Measurements from ENCODE around the gene ATP5F1B. TPM values are rescaled to one million over a fixed set of nuclear protein-coding genes. Genes with fewer than 3 reads are reported as not detected.

Gene ATP5F1B
- total RNA-seq, 1 experiment from 2014 or later, result 1,064 TPM

DNA sequence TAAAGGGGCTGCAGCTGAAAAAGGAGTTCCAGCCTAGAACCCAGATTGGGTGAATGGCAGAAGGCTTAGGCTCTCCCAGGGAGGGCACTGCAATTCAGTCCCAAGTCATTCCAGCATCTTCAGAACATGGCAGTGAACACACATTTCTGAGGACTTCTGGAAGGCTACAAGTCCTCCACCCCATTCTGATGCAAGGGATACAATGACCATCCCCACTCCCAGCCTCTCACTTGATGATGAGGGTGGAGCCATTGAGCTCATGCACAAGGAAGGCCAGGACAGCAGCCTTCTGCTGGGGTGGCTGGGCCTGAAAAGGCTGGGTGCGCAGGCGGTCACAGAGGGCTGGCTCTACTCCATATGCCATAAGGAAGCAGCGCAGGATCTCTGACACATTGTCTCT lies 41.4 kb downstream of the ATP5F1B start (continued):
- no peak for TF ChIP-seq FOXJ3 (CRISPR knock-in tag; IDR thresholded peaks at IDR 0.05; ENCODE audit: borderline replicate concordance)

DNA sequence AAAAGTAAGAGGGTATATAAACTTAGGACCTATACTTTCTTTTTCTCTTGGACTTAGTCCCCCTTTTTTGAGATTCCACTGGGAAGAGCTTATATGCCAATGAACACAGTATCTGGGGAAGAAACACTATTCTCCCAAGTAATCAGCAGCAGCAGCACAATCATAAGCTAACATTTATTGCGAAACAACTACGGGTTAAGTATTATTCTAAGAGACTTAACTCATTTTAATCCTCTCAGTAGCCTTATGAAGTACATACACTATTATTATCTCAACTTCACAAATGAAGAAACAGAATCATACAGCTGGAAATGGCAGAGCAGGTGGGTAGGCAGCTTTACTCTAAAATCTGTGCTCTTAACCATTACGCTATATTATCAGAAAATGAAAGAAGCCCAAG lies 43.5 kb downstream of the ATP5F1B start:
- Mint-ChIP-seq H3K27me3 (ENCODE audit: low read depth) (no peaks in the 10 kb centered on the region; the same call in 1 of the 2 replicates), H3K4me3 (no peak overlapping the region), H3K36me3 (peaks cover 81% of the 10 kb centered on the region), H3K9me3 (no peaks in the 10 kb centered on the region), H3K4me1 (peaks cover under 1% of the 10 kb centered on the region), H3K27ac (no peak overlapping the region)
- CTCF ChIA-PET, result interaction anchor here (0.7 to 2.8 kb wide), 5 partner anchors 11 to 255 kb away, joined by 3 to 42 read pairs (median 4); partner anchors contain the start of gene NACA
- ATAC-seq, result no peak
- TF ChIP-seq, protein P1, sequence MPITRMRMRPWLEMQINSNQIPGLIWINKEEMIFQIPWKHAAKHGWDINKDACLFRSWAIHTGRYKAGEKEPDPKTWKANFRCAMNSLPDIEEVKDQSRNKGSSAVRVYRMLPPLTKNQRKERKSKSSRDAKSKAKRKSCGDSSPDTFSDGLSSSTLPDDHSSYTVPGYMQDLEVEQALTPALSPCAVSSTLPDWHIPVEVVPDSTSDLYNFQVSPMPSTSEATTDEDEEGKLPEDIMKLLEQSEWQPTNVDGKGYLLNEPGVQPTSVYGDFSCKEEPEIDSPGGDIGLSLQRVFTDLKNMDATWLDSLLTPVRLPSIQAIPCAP (CRISPR knock-in tag; IDR thresholded peaks at IDR 0.05), result no peak
- TF ChIP-seq ZNF232 (CRISPR knock-in tag; IDR thresholded peaks at IDR 0.05), result no peak
- DNase-seq (ENCODE audit: low spot score), result no peak
- POLR2A ChIA-PET, result interaction anchor here (1.0 kb wide), 2 partner anchors 27 to 33 kb away, joined by 3 read pairs; no protein-coding TSS in a partner anchor

DNA sequence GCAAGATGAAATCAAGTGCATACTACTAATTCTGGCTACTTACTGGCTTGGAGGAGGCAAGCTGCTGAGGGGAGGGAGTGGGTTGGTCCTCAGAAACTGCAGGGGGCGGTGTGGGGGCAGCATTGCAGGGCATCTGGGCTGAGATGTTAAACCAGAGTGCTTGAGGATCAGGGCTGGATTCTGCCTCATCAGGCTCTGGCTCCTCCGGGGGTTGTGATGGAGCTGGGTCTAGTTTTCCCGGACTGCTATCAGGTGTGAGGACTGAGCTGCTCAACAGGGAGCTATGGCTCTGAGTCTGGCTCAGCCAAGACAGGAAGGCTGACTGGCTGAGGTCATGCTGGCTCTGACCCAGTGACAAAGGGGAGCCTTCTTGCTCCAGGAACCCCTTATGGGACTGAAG lies 44.3 kb downstream of the ATP5F1B start:
- Mint-ChIP-seq H3K36me3 (peaks cover 82% of the 10 kb centered on the region), H3K27me3 (ENCODE audit: low read depth) (no peaks in the 10 kb centered on the region; the same call in 1 of the 2 replicates), H3K4me3 (no peak overlapping the region), H3K9me3 (no peaks in the 10 kb centered on the region), H3K27ac (no peak overlapping the region), H3K4me1 (peaks cover 5% of the 10 kb centered on the region)
- DNase-seq (ENCODE audit: low spot score) (peak; percentile 53), ATAC-seq (peak; percentile 58)
- CTCF ChIA-PET, result interaction anchor here (0.7 to 2.8 kb wide), 7 partner anchors 10 to 255 kb away, joined by 3 to 42 read pairs (median 4); partner anchors contain the start of gene NACA
- POLR2A ChIA-PET, result interaction anchor here (1.0 kb wide), 1 partner anchor 28 kb away, joined by 3 read pairs; no protein-coding TSS in a partner anchor
- no peak for TF ChIP-seq RORB (CRISPR knock-in tag; IDR thresholded peaks at IDR 0.05)
- TF ChIP-seq, protein P2, sequence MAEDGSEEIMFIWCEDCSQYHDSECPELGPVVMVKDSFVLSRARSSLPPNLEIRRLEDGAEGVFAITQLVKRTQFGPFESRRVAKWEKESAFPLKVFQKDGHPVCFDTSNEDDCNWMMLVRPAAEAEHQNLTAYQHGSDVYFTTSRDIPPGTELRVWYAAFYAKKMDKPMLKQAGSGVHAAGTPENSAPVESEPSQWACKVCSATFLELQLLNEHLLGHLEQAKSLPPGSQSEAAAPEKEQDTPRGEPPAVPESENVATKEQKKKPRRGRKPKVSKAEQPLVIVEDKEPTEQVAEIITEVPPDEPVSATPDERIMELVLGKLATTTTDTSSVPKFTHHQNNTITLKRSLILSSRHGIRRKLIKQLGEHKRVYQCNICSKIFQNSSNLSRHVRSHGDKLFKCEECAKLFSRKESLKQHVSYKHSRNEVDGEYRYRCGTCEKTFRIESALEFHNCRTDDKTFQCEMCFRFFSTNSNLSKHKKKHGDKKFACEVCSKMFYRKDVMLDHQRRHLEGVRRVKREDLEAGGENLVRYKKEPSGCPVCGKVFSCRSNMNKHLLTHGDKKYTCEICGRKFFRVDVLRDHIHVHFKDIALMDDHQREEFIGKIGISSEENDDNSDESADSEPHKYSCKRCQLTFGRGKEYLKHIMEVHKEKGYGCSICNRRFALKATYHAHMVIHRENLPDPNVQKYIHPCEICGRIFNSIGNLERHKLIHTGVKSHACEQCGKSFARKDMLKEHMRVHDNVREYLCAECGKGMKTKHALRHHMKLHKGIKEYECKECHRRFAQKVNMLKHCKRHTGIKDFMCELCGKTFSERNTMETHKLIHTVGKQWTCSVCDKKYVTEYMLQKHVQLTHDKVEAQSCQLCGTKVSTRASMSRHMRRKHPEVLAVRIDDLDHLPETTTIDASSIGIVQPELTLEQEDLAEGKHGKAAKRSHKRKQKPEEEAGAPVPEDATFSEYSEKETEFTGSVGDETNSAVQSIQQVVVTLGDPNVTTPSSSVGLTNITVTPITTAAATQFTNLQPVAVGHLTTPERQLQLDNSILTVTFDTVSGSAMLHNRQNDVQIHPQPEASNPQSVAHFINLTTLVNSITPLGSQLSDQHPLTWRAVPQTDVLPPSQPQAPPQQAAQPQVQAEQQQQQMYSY (CRISPR knock-in tag; IDR thresholded peaks at IDR 0.05), result no peak
- no peak for TF ChIP-seq OVOL2 (CRISPR knock-in tag; IDR thresholded peaks at IDR 0.05; ENCODE audit: borderline replicate concordance)
- TF ChIP-seq FOXK1 (CRISPR knock-in tag; IDR thresholded peaks at IDR 0.05), result no peak
- TF ChIP-seq MYBL2 (CRISPR knock-in tag; IDR thresholded peaks at IDR 0.05), result no peak
- TF ChIP-seq FOXP1 (CRISPR knock-in tag; IDR thresholded peaks at IDR 0.05; ENCODE audit: borderline replicate concordance), result no peak
- no peak for TF ChIP-seq EMX1 (CRISPR knock-in tag; IDR thresholded peaks at IDR 0.05)
- no peak for TF ChIP-seq ETV6 (CRISPR knock-in tag; IDR thresholded peaks at IDR 0.05)
- TF ChIP-seq, protein P3, sequence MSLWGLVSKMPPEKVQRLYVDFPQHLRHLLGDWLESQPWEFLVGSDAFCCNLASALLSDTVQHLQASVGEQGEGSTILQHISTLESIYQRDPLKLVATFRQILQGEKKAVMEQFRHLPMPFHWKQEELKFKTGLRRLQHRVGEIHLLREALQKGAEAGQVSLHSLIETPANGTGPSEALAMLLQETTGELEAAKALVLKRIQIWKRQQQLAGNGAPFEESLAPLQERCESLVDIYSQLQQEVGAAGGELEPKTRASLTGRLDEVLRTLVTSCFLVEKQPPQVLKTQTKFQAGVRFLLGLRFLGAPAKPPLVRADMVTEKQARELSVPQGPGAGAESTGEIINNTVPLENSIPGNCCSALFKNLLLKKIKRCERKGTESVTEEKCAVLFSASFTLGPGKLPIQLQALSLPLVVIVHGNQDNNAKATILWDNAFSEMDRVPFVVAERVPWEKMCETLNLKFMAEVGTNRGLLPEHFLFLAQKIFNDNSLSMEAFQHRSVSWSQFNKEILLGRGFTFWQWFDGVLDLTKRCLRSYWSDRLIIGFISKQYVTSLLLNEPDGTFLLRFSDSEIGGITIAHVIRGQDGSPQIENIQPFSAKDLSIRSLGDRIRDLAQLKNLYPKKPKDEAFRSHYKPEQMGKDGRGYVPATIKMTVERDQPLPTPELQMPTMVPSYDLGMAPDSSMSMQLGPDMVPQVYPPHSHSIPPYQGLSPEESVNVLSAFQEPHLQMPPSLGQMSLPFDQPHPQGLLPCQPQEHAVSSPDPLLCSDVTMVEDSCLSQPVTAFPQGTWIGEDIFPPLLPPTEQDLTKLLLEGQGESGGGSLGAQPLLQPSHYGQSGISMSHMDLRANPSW (CRISPR knock-in tag; conservative IDR thresholded peaks at IDR 0.05; ENCODE audit: low read depth), result no peak
- TF ChIP-seq, protein P4, sequence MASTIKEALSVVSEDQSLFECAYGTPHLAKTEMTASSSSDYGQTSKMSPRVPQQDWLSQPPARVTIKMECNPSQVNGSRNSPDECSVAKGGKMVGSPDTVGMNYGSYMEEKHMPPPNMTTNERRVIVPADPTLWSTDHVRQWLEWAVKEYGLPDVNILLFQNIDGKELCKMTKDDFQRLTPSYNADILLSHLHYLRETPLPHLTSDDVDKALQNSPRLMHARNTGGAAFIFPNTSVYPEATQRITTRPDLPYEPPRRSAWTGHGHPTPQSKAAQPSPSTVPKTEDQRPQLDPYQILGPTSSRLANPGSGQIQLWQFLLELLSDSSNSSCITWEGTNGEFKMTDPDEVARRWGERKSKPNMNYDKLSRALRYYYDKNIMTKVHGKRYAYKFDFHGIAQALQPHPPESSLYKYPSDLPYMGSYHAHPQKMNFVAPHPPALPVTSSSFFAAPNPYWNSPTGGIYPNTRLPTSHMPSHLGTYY (CRISPR knock-in tag; IDR thresholded peaks at IDR 0.05), result no peak
- TF ChIP-seq TEAD1 (CRISPR knock-in tag; IDR thresholded peaks at IDR 0.05), result no peak
- no peak for TF ChIP-seq GTF2I (CRISPR knock-in tag; conservative IDR thresholded peaks at IDR 0.05)
- TF ChIP-seq, protein P5, sequence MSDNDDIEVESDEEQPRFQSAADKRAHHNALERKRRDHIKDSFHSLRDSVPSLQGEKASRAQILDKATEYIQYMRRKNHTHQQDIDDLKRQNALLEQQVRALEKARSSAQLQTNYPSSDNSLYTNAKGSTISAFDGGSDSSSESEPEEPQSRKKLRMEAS (CRISPR knock-in tag; IDR thresholded peaks at IDR 0.05), result no peak
- TF ChIP-seq ZNF317 (CRISPR knock-in tag; IDR thresholded peaks at IDR 0.05; ENCODE audit: borderline replicate concordance, low read depth), result no peak
- TF ChIP-seq, protein P6, sequence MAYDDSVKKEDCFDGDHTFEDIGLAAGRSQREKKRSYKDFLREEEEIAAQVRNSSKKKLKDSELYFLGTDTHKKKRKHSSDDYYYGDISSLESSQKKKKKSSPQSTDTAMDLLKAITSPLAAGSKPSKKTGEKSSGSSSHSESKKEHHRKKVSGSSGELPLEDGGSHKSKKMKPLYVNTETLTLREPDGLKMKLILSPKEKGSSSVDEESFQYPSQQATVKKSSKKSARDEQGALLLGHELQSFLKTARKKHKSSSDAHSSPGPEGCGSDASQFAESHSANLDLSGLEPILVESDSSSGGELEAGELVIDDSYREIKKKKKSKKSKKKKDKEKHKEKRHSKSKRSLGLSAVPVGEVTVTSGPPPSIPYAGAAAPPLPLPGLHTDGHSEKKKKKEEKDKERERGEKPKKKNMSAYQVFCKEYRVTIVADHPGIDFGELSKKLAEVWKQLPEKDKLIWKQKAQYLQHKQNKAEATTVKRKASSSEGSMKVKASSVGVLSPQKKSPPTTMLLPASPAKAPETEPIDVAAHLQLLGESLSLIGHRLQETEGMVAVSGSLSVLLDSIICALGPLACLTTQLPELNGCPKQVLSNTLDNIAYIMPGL (CRISPR knock-in tag; IDR thresholded peaks at IDR 0.05), result no peak
- TF ChIP-seq ZNF219 (CRISPR knock-in tag; IDR thresholded peaks at IDR 0.05; ENCODE audit: borderline replicate concordance), result no peak
- no peak for TF ChIP-seq TEAD4 (CRISPR knock-in tag; IDR thresholded peaks at IDR 0.05)
